SW 1271 (cell line): Measurements from ENCODE around the gene SRP9.
"Not testable (repeated sequence)": the region's sequence is repeated elsewhere in the genome, so short reads cannot be mapped to it uniquely, and the experiment has no call there.

Experiments
- DNase-seq, 2 experiments: peaks; one replicate each; lab custom pipeline; 2025; lab: John Stamatoyannopoulos, UW

SRP9 gene

DNA sequence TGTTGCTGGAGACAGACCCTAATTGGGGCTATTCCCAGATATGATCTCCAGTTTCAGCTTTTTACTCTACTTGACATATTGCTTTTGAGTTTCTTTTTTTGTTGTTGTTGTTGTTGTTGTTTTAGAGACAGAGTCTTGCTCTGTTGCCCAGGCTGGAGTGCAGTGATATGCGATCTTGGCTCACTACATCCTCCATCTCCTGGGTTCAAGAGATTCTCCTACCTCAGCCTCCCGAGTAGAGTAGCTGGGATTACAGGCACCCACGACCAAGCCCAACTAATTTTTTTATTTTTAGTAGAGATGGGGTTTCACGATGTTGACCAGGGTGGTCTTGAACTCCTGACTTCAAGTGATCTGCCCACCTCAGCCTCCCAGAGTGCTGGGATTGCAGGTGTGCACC is 1.3 kb upstream of the SRP9 start:
- DNase-seq = no peak

DNA sequence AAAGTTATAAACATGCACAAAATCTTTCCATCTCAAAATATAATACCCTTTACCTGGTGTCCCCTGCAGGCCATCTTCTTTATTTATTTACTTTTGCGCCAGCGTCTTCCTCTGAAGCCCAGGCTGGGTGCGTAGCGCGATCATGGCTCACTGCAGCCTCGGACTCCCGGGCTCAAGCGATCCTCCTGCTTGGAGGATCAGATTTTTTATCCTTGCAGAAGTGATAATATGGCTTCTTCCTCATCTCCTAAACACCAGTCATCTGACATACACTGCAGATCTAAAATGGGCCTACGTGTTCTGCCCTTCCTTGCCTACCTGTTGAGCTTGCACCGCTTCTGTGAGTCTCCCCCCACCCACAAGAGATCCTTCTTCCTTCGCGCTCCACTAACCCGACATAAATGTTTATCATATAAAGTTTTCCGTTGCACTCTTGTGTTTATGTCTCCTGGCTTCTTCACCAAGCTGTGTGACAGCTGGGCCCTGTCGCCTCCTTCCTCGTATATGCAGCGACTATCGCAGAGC is 506 bp upstream of the SRP9 start:
- no peak for DNase-seq

DNA sequence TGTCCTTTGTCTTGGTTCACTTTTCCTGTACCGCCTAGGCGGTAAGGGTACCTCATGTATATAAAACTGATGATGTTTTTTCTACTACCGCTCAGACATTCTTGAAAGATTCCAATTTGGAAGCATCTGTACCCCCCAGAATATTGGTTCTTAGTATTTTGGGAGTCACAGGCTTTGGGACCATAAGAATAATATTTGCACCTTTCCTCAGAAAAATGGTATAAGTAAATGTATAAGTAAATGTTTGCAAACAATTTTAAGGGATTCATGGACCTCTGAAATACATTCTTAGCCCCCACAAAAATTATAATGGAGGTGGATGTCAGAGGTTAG is 677 bp downstream of the SRP9 start:
- DNase-seq = no peak

DNA sequence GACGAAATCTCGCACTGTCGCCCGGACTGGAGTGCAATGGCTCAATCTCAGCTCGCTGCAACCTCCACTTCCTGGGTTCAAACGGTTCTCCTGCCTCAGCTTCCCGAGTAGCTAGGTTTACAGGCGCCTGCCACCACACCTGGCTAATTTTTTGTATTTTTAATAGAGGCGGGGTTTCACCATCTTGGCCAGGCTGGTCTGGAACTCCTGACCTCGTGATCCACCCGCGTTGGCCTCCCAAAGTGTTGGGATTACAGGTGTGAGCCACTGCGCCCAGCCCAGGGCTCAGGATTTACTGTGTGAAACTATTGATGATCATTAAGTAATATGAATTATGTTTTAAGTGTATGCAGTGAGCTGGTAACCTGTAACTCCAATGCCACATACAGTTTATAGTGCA is 1.5 kb downstream of the SRP9 start:
- not testable (repeated sequence) for DNase-seq

DNA sequence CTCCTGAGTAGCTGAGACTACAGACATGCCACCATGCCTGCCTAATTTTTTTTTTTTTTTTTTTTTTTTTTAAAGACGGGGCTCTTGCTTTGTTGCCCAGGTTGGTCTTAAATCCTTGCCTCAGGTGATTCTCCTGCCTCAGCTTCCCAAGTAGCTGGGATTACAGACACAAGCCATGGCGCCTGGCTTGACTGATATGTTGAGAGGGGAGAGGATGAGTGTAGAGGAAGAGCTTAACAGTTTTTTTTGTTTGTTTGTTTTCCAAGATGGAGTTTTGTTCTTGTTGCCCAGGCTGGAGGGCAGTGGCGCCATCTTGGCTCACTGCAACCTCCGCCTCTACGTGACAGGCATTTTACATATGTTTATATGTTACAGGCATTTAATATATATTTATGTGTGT is 2.5 kb downstream of the SRP9 start:
- DNase-seq = no peak

GRCh38 chr1:225780630-225781029 is 3.0 kb downstream of the SRP9 start:
- no peak for DNase-seq

- not testable (repeated sequence) for DNase-seq
Measured at GRCh38 chr1:225789142-225789541, 11.5 kb downstream of the SRP9 start.

DNA sequence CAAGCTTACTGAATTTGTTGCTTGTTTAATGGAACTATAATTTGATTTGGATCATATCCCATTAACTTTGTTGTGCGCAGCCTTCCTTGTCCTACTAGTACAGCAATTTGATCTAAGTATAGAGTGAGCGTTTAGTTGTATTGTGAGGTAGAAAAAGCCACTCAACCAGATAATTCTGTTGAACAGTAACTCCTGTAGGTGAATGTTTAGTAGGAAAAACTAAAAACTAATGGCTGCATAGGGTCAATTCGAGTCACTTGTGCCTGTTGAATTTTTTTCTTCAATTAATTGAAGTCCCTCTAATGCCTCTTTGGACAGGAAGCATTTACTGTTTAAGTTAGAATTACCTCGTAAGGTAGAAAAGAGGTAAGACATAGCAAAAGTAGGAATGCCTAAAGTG is 17.3 kb downstream of the SRP9 start:
- no peak for DNase-seq

- DNase-seq = not testable (repeated sequence)
Measured at GRCh38 chr1:225796097-225796496, 18.5 kb downstream of the SRP9 start.

- DNase-seq = not testable (repeated sequence)
Measured at GRCh38 chr1:225801146-225801545, 23.5 kb downstream of the SRP9 start.

GRCh38 chr1:225806249-225806648 is 28.6 kb downstream of the SRP9 start:
- DNase-seq = no peak

GRCh38 chr1:225806736-225807135 is 29.1 kb downstream of the SRP9 start:
- not testable (repeated sequence) for DNase-seq

DNA sequence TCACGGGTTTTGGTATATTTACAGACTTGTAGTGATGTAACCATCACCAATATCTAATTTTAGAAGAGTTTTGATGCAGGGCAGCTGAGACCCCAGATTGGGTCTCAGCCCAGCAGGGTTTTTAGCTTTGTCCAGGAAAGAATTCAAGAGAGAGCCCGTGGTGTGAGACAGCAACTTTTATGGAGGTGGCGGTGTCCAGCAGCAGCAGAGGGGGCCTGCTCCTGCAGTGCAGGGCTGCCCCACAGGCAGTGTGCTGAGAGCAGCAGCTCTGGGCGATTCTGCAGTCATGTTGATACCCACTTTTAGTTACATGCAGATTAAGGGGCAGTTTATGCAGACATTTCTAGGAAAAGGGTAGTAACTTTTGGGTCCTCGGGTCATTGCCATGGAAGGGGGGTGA is 30.5 kb downstream of the SRP9 start:
- no peak for DNase-seq

DNA sequence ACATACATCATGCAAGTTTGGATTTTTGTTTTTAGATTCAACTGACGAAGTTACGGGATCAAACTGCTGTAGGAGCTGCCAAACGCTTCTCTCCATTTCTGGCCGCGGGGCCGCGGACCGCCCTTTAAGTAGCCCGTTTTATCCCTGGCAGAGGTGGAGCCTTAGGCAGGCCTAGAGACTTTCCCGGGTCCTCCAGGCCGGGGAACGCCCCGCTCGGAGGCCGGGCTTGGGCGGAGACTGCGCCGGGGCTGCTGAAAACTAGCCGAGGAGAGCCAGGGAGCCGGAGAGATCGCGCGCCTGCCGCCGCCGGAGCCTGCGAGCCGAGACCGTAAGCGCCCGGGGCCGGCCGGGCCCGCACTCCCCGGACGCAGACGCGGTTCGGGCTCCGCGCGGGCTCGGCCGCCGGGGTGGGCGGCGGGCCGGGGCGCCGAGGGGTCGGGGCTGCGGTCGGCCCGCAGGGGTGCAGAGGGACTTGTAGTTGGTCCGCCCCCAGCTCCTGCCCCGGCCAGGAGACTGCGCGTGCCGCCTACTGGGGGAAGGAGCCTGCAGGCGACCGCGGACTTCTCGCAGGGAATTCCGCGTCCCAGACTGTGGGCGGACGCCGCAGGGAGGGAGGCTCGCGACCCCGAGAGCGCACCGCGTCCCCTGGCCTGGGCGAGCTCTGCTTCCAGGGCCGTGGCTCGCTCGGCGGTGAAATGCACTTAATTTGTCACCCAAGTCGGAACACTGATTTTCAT is 32.4 kb downstream of the SRP9 start, which contains the start of gene EPHX1:
Gene EPHX1 (plus strand): TSS at position 283 of the 737 bp plus-strand sequence. CDS start 18,606 bp downstream, outside the sequence.
- peak; percentile 43 to 69 for DNase-seq

DNA sequence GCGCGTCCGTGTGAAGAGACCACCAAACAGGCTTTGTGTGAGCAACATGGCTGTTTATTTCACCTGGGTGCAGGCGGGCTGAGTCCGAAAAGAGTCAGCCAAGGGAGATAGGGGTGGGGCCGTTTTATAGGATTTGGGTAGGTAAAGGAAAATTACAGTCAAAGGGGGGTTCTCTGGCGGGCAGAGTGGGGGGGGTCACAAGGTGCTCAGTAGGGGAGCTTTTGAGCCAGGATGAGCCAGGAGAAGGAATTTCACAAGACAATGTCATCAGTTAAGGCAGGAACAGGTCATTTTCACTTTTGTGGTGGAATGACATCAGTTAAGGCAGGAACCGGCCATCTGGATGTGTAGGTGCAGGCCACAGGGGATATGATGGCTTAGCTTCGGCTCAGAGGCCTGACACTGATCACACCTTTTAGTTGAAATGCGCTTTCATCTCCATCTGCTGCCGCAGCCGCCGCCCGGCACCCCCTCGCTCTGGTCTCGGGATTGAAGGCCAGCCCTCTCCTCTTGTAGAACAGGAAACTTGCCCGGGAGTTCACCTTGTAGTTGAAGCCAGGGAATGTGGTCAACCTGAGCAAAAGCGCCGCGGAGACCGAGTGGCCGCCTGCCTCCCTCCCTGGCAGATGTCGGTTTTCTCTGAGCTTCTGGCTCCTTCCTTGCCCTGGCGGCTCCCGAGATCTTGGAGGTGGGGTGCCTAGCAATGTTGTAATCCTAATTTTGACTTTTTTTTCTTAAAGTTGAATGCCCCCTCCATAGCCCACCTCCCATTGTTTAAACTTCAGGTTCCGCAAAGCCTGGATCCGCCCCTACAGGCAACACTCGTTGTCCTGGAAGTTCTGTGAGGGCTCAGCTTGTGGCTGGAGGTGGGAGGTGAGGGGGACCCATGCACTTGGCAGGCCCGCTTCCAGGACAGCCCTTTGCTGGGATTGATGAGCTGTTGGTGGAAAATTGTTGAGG is 33.2 kb downstream of the SRP9 start:
- not testable (repeated sequence) for DNase-seq

DNA sequence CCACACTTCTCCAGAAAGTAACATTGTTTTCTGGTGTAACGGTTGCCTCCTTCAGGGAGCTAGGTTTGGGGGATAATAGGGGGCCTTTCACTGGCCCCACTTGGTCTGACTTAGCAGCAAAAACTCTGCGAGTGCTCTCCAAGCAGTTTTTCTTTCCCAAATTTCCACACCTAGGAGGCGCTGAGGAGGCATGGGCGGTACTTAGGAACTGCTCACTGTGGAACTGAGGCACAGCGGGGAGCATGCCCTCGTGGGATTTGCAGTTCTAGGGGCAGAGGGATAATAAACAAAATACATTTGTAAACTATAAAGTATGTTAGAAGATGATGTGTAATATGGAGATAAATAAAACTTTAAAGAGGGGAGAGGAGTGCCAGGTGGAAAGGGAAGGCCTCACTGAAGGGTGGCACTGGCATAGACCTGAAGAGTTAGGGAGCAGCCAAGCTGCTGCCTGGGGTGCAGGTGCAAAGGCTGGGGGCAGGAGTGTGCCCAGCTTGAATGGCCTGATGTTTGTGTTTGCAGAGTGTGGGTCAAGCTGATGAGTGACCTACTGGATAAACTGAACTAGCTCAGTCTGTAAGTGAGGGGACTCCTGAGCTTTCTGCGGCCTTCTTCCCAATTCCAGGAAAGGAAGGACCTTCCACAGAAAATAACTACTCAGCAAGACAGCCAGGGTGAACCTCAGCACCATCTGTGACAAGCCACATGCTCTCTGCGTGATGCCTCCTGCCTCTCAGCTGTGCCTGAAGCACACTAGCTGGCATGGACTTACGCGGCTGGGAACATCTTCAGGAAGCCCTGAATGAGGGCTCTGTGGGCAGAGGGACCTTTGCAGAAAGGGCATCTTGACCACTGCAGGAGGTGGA is 34.2 kb downstream of the SRP9 start:
- DNase-seq = no peak

DNA sequence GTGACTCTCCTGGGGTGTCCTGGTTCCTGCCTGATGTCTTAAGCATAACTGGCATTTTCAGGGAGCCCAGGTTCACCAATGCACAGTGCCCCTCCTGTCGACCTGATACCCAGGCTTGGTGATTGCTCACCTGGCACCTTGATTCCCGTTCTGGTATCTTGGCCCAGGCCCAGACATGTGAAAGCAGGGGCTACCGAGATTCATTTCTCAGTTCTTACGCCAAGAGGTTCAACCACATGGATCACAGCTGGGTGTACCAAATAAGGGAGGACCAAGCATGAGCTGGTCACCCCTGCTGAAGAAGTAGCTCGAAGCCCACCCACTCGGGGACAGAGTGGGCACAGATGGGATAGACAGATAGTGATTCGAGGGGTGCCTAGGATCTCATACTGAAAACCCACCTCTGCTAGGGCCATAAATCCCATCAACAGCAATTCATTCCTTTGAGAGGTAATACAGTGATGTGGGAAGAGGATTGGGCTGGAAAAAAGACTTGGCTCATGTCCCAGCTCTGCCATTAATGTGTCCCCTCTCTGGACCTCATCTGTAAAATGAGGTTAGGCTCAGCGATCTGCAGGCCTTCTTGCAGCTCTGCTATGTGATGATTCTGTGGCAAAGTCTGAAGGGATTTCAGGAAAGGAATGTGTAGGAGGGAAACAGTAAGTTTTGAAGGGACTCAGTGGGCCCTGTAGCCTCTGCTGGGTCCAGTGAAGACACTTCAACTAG is 35.0 kb downstream of the SRP9 start:
- no peak for DNase-seq

DNA sequence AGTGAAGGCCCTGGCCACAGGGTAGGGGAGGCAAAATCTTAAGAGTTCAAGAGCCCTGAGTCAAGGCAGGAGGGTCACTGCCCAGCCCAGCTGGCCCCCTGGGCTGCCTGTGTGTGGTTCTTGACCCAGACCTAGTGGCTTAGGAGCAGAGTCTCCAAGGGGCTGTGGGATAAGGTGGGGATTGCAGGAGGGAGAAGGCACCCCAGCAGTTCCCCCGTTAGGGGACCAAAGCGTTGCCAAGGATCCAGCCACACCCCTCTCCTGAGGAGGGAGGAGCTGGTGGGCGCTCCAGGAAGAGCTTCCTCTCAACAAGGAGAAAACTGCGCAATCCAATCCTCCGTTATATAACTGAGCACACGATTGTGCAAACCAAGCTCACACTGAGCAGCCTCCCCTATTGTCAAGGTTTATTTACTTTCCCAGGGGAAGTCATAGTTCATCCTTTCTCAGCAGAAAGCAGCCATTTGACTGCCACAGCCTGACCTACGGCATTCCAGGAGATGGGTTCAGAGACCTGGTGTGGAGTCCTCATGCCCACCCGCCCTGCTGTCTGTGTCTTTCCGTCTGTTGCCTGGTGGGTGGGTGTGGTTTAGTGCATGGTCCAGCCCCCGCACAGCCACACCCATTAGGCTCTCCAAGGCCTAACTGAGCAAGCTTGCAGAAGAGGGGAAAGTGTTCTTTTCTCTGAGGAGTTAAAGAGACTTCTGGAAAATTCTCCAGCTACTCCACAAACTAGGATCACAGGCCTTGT is 35.8 kb downstream of the SRP9 start:
- DNase-seq = no peak

DNA sequence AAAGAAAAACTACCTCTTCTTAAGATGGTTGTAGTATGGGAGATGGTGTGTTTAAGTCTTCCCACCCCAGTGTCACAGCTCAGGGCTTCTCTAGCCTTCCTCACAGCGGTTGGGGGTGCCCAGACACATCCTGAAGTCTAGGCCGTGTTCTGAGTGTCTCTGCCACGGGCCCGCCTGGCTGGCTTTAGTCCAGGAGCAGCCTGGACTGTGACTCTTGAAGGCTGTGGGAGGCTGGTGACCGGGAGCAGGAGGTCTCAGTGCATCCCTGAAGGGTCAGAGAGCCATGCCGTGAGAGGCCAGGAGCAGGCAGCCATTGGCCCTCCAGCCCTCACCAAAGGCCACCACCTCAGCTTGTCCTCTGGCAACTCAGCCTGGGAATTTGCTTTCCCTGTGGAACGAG is 36.8 kb downstream of the SRP9 start:
- no peak for DNase-seq

GRCh38 chr1:225815090-225815489 is 37.5 kb downstream of the SRP9 start:
- DNase-seq = not testable (repeated sequence)
